Measurements from ENCODE around the gene C1QB. TPM values are rescaled to one million over a fixed set of nuclear protein-coding genes. Genes with fewer than 3 reads are reported as not detected.

The C1QB gene
- total RNA-seq, 1 experiment from 2014 or later, result not detected

DNA sequence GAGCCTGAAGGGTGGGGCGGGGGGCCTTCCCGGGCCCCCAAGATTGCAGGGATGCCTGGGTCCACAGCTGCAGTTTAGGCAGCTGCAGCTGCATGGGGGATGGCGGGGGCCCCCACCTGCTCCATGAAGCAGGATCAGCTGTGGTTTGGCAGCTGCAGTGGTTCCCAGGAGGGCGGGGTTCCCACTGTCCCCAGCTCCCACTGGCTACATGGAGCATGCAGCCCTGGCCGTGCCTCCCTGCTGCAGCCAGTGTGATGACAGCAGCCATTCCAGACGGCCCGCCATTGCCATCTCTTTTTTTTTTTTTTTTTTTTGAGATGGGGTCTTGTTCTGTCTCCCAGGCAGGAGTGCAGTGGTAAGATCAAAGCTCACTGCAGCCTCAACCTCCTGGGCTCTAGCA is 17.6 kb upstream of the C1QB start:
- DNase-seq (ENCODE audit: low spot score), result no peak

GRCh38 chr1:22636353-22636752 is 16.7 kb upstream of the C1QB start, which contains the start of gene C1QA:
TSS of gene C1QA (plus strand) at chr1:22636628. CDS start at chr1:22637617, 989 bp downstream.
- DNase-seq (ENCODE audit: low spot score), result no peak

DNA sequence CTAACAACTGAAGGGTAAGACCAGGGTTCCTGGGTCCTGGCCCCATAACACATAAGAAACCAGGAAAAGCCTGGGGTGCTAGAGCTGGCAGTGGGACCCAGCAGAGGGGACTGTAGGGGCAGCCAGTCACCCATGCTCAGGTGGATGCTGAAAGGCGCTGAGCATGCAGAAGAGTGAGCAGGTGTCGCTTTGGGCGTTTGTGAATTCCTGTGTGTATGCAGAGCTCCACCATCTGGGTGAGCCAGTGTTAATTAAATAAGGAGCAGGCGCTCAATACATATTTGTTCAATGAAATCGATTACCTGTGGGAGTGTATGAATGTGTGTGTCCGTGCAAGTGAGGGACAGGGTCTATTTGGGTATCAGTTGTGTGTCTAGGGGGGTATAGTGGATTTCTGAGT is 16.1 kb upstream of the C1QB start:
- DNase-seq (ENCODE audit: low spot score), result no peak

GRCh38 chr1:22637907-22638445 is 15.1 kb upstream of the C1QB start:
- DNase-seq (ENCODE audit: low spot score), result no peak

GRCh38 chr1:22638476-22639234 is 14.4 kb upstream of the C1QB start:
- DNase-seq (ENCODE audit: low spot score), result no peak

GRCh38 chr1:22639286-22639685 is 13.8 kb upstream of the C1QB start:
- DNase-seq (ENCODE audit: low spot score), result peak; percentile 16

- no peak for DNase-seq (ENCODE audit: low spot score)
These were observed 11.8 kb upstream of the C1QB start for GRCh38 chr1:22641247-22641646.

DNA sequence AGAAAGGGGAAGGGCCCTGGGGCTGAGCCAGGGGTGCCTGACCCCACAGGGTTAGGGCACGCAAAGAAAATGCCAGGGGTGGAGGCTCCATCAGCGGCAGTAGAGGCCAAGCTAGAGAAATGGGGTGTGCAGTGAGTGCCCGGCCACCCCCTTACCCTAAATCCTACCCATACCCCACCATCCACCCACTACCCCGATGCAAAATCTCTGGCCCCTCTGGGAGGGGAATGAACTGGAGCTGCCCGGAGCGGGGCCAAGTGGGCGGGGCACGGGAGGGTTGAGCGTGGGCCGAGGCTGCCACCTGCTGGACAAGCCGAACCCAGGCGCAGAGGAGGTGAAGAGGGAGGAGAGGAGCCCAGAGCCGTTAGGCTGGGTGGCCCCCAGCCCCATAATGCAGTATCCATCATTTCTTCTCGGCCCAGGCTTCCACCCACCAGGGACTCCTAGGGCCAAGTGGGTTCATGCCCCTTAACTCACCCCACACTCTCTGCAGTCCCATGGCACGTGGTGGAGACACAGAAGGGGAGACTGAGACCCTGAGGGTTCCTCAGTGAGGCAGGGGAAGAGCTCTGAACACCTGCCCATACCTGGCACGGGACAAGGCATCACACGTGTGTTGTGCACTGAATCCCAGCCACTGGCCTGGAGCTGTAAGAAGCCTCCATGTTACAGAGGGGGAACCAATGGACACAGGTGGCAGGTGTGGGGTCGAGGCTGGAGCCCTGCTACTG is 11.0 kb upstream of the C1QB start:
- DNase-seq (ENCODE audit: low spot score), result peak; percentile 7

- no peak for DNase-seq (ENCODE audit: low spot score)
These were observed 9.7 kb upstream of the C1QB start, which contains the start of gene C1QC for GRCh38 chr1:22643381-22643780. TSS of gene C1QC (plus strand) at chr1:22643633. CDS start at chr1:22644024, 391 bp downstream.

- DNase-seq (ENCODE audit: low spot score), result no peak
These were observed 9.1 kb upstream of the C1QB start for GRCh38 chr1:22643928-22644327.

DNA sequence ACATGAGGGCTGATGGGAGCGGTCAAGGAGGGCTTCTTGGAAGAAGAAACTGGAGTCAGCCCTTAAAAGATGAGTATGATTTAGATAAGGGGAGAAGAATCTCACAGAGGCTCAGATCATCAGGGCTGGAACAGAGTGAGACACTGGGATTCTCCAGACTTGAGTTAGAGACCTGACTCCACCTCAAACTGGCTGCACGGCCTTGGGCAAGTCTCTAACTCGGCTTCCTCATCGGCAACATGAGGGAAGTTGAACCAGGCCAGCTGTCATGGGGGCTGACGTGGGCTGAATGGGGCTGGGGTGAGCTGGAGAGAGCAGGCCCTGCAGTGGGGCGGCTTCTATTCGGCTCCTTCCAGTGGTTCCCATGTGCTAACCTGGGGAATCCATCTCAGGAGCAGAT is 7.1 kb upstream of the C1QB start:
- DNase-seq (ENCODE audit: low spot score), result no peak

- no peak for DNase-seq (ENCODE audit: low spot score)
These were observed 6.7 kb upstream of the C1QB start for GRCh38 chr1:22646384-22646783.

DNA sequence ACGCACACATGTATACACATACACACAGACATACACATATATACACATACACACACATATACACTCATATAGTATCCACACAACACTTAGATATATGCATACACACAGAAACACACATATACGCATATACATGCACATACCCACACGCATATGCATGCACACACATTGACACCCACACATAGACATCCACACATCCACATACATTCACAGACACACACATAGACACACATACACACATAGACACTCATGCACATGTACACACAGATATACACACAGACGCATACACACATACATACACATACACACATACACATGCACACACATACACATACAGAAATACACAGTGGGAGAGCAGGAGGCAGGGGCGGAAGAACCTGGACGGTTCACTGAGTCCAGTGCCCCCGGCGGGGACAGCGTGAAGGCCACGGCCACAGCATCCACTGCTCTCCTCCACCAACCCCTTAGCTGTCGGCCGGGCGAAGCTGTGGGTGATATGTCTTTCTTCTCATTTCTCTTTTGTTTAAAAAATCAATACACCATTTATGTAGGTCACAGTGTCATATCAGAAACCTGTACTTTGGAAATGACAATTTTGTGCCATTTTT is 2.8 kb upstream of the C1QB start:
- no peak for DNase-seq (ENCODE audit: low spot score)

DNA sequence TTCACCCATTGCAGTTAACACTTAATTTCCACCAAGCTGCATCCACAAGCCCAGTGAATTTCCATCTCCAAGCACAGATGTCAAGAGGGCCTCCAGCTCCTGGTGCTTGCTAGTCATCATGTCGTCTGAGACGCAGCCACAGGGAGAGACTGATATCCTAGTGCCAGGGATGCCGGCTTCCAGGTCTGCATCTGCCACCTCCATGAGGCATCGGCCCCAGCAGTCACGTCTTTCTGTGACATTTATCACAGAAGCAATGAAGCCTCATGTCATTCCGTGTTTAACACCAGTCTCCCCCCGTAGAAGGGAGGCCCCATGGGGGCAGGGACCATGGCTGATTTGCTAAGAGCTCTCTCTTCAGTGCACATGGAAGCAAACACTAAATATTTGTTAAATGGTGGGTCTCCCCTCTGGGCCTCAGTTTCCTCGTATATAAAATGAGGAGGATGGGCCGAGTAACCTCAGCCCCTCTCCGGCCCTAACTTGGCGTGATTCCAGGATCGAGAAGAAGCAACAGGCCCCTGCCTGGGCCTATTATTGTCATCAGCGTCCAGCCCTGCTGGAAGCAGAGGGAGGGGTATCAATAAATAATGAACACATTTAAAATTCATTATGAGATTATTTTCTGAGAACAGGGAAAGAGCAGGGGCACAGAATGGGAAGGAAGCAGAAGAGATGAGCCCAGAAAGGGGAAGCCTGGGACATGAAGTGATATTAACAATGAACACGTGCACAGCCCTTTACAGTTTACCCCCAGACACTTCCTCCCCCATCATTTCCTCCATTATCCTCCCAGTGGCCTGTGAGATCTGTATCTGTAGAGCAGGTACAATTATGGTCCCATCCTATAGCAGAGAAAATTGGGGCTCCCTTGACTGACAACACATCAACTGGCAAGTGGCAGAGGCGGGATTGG is 837 bp upstream of the C1QB start:
- no peak for DNase-seq (ENCODE audit: low spot score)

DNA sequence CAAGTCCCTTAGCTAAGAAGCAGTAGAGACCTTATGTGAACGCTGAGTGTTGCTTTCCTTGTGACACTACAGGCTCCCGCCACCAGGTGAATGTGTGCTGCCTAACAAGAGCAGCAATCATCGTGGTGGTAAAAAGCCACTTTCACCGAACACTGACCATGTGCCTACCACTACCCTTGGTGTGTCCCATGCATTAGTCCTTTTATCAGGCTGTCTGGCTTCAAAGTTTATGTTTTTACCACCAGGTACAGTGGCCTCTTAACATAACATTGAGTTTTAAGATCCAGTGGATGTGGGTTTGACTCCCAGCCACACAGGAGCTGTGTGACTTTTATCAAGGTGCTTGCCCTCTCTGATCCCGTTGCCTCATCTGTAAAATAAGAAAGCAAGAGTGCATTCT is 1.7 kb downstream of the C1QB start:
- DNase-seq (ENCODE audit: low spot score), result no peak

DNA sequence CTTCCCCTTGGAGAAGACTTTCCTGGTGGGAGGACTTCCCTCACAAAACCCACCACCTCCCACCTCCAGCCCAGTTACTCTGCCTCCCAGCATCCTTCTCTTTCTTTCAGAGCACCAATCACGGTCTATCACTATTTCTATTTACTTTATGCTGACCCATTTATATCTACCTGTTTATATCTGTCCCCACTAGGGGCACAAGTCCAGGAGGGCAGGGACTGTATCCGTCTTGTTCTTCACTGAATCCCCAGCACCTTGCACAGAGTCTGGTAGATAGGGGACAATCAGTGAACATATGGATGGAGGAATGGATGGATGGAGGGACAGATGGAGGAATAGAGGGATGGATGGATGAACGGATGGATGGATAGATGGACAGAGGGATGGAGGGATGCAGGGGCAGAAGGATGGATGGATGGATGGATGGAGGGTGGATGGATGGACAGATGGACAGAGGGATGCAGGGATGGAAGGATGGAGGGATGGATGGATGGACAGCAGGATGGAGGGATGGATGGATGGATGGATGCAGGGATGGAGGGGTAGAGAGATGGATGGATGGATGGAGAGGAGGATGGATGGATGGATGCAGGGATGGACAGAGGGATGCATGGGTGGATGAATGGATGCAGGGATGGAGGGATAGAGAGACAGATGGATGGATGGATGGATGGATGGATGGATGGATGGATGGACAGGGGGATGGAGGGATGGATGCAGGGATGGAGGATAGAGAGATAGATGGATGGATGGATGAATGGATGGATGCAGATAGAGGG is 5.5 kb downstream of the C1QB start:
- DNase-seq (ENCODE audit: low spot score), result no peak

DNA sequence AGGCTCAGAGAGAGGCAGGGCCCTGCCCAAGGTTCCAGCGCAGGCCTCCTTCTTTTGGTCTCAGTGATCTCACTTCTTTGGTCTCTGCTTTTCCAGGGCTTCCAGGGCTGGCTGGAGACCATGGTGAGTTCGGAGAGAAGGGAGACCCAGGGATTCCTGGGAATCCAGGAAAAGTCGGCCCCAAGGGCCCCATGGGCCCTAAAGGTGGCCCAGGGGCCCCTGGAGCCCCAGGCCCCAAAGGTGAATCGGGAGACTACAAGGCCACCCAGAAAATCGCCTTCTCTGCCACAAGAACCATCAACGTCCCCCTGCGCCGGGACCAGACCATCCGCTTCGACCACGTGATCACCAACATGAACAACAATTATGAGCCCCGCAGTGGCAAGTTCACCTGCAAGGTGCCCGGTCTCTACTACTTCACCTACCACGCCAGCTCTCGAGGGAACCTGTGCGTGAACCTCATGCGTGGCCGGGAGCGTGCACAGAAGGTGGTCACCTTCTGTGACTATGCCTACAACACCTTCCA is 7.7 kb downstream of the C1QB start:
- DNase-seq (ENCODE audit: low spot score), result no peak

- DNase-seq (ENCODE audit: low spot score), result no peak
These were observed 8.8 kb downstream of the C1QB start for GRCh38 chr1:22661880-22662279.

GRCh38 chr1:22662318-22662717 is 9.3 kb downstream of the C1QB start:
- DNase-seq (ENCODE audit: low spot score), result peak; percentile 39

DNA sequence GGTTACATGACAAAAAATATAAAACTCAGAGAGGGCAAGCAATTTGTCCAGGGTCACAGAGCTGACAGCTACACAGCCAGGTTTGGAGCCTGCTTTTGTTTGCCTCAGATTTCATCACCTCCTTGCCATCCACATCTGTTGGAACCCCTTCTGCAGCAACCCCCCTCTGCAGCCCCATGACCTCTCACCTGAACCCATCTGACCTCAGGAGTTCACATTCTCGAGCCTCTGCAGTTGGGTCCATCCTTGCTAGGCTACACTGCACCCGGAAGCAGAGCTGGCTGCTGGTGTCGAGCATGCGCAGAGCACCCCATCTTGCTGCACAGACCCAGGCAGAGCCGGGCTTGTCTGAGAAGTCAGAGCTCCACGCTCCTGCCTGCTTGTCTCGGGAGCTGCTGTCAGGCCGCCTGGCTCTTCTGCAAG is 10.0 kb downstream of the C1QB start:
- DNase-seq (ENCODE audit: low spot score), result no peak
